Esophagus muscularis mucosa (tissue), 4 donors: ENCODE measurements around the gene LAMA1. TPM values are rescaled to one million over a fixed set of nuclear protein-coding genes. Genes with fewer than 3 reads are reported as not detected.

Source experiments
- DNase-seq: peaks from one replicate; pipeline ENCODE4 v3.0.0-alpha.2; 2017; ENCODE audit errors: extremely low spot score
- H3K27ac ChIP-seq, 4 donors: fragments of 200-600 bp; sonication (generic); replicated peaks in 1 of 4; 1 replicate in 3 of 4; 2 replicates in 1 of 4; pipeline ENCODE4 v1.5.1; 2016 to 2019; ENCODE audit warnings: mild to moderate bottlenecking in 1 of 4
- H3K27me3 ChIP-seq, 4 donors: fragments of 200-600 bp; sonication (generic); one replicate each; pipeline versions ENCODE4 v1.5.1 to v1.6.0; 2016 to 2019
- H3K36me3 ChIP-seq, 4 donors: fragments of 200-600 bp; sonication (generic); one replicate each; pipeline ENCODE4 v1.5.1; 2016 to 2019
- H3K4me1 ChIP-seq, 4 donors: fragments of 200-600 bp; sonication (generic); one replicate each; pipeline ENCODE4 v1.5.1; 2016 to 2019
- H3K4me3 ChIP-seq, 4 donors: fragments of 200-600 bp; sonication (generic); 1 replicate in 2 of 4; 2 replicates in 2 of 4; pipeline ENCODE4 v1.5.1; 2016 to 2019; ENCODE audit warnings: mild to moderate bottlenecking in 4 of 4, moderate library complexity in 1 of 4
- H3K9me3 ChIP-seq, 4 donors: fragments of 200-600 bp; sonication (generic); 1 replicate in 3 of 4; 2 replicates in 1 of 4; pipeline ENCODE4 v1.5.1; 2016 to 2019
- EP300 ChIP-seq: sonication (generic); formaldehyde crosslinking; IDR thresholded peaks from one replicate; pipeline ENCODE4 v1.6.1; 2017; ENCODE audit warnings: antibody characterized with exemption
- POLR2A ChIP-seq: fragments of 450-650 bp; IDR thresholded peaks from one replicate; pipeline ENCODE4 v1.6.1; 2017; ENCODE audit warnings: antibody characterized with exemption, moderate library complexity, mild to moderate bottlenecking, low read depth
- POLR2AphosphoS5 ChIP-seq, 2 donors: sonication (generic); formaldehyde crosslinking; IDR thresholded peaks; one replicate each; pipeline ENCODE4 v1.6.1; 2017; ENCODE audit warnings: antibody characterized with exemption in 2 of 2
- WGBS: methylation state at CpG from one replicate; pipeline ENCODE4 v1.1.5; 2018; 5-methylcytosine and 5-hydroxymethylcytosine counted together
- intact Hi-C: fragments of 100-400 bp; cut with DNase I; formaldehyde crosslinking; loops from one replicate; pipeline ENCODE4 v1.15.1; 2023
- total RNA-seq, 4 donors: library from RNA; depleted of rRNA; stranded (reverse); fragments of >200 nt; gene quantifications; one replicate each; pipeline versions ENCODE4 v1.1.0 to v1.2.1, GENCODE V29; 2016
- TF ChIP-seq, protein P1 (sequence below), 3 experiments: fragments of 200-600 bp in 2 of 3; fragments of 450-650 bp in 1 of 3; sonication (generic) in 2 of 3; IDR thresholded peaks; one replicate each; pipeline ENCODE4 v1.5.1; 2017 to 2019; ENCODE audit warnings: antibody characterized with exemption in 3 of 3, mild to moderate bottlenecking in 2 of 3, moderate library complexity in 1 of 3

LAMA1 gene
- total RNA-seq, 4 donors from 2014 or later = 0.17 to 0.69 (median 0.37) TPM

DNA sequence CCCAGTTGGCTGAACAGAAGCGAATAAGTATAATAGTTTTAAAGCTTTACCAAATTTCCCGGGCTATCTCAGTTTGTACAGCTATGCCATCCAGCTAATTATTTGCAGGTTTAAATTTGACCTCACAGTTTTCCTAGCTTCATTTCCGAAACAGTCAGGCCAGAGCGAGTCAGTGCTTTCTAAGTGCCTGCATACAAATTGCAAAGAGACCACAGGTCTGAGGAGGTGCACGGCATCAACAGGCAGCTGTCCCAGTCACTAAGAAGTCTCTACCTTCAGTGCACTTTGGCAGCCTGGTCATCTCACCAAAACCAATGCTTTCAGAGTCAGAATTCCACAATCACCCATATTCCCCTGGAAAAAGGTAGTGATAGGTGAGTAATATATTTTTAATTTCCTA lies 51.9 kb downstream of the LAMA1 start:
- Histone ChIP-seq H3K9me3 (peaks cover 0 to 4% (median 2%) of the 10 kb centered on the region in 4 donors), H3K36me3 (no peaks in the 10 kb centered on the region), H3K4me3 (no peak overlapping the region), H3K27me3 (peaks cover 0 to 7% (median 0%) of the 10 kb centered on the region in 4 donors), H3K27ac (no peak overlapping the region), H3K4me1 (peaks cover 0 to 20% (median 17%) of the 10 kb centered on the region in 4 donors)
- TF ChIP-seq POLR2A (no peak), POLR2AphosphoS5 (IDR thresholded peaks at IDR 0.05) (no peak), EP300 (no peak)
- TF ChIP-seq, protein P1, sequence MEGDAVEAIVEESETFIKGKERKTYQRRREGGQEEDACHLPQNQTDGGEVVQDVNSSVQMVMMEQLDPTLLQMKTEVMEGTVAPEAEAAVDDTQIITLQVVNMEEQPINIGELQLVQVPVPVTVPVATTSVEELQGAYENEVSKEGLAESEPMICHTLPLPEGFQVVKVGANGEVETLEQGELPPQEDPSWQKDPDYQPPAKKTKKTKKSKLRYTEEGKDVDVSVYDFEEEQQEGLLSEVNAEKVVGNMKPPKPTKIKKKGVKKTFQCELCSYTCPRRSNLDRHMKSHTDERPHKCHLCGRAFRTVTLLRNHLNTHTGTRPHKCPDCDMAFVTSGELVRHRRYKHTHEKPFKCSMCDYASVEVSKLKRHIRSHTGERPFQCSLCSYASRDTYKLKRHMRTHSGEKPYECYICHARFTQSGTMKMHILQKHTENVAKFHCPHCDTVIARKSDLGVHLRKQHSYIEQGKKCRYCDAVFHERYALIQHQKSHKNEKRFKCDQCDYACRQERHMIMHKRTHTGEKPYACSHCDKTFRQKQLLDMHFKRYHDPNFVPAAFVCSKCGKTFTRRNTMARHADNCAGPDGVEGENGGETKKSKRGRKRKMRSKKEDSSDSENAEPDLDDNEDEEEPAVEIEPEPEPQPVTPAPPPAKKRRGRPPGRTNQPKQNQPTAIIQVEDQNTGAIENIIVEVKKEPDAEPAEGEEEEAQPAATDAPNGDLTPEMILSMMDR (IDR thresholded peaks at IDR 0.05) = no peak
- WGBS = 90% methylated on average over 5 of the region's 5 CpGs
- intact Hi-C loops = no loop called here
- peak; percentile 47 for DNase-seq

DNA sequence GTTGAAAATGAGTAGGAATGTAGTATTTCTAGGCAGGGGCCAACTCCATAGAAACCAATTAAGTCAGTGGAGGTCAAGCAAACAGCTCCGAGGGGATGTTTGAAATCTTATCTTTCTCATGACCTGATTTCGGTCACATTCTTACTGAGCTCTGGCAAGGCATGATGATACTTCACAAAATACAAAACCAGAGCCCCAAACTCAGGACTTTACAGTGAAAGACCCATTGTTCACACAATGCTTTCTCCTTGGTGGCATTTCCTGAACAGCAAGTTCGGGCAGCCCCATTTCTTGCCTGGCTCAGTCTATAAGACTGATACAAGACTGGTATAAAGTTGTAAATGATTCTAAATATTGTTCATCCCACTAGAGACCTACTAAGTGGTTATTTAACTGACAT lies 53.3 kb downstream of the LAMA1 start:
- 70% methylated on average over 3 of the region's 3 CpGs for WGBS
- peak; percentile 19 for DNase-seq
- Histone ChIP-seq H3K27me3 (peaks cover 0 to 9% (median 0%) of the 10 kb centered on the region in 4 donors), H3K9me3 (peaks cover 0 to 2% (median under 1%) of the 10 kb centered on the region in 4 donors), H3K36me3 (no peaks in the 10 kb centered on the region), H3K27ac (no peak overlapping the region), H3K4me3 (no peak overlapping the region), H3K4me1 (peaks cover 0 to 20% (median 17%) of the 10 kb centered on the region in 4 donors)
- TF ChIP-seq EP300 = no peak
- TF ChIP-seq POLR2AphosphoS5 (IDR thresholded peaks at IDR 0.05) = no peak
- TF ChIP-seq, protein P1 (IDR thresholded peaks at IDR 0.05) = no peak
- no peak for TF ChIP-seq POLR2A
- intact Hi-C loops = no loop called here

DNA sequence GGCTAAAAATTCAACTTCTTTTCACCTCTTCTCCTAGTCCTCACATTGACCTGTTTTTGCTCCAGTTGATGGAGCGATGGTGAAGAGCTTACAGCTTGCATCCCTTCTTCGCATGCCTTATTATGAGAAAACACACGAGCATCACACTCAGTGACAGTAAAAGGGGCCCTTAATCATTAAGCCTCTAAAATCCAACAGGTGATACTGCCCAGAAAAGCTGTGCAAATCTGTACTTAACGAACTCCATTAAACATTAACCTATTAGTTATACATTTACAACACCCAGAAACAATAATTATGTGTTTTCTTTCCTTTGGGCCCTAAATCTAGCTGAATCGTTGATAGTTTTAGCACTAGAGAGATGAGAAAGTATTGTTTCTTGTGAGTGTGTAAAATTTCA lies 54.8 kb downstream of the LAMA1 start:
- TF ChIP-seq, protein P1 (IDR thresholded peaks at IDR 0.05) = no peak
- no peak for TF ChIP-seq POLR2A
- TF ChIP-seq EP300 = no peak
- no peak for TF ChIP-seq POLR2AphosphoS5 (IDR thresholded peaks at IDR 0.05)
- intact Hi-C loops = no loop called here
- H3K4me1 ChIP-seq = peaks cover 0 to 16% (median 14%) of the 10 kb centered on the region in 4 donors
- H3K27me3 ChIP-seq = peaks cover 0 to 9% (median 0%) of the 10 kb centered on the region in 4 donors
- 94% methylated on average over 5 of the region's 5 CpGs for WGBS
- no peak overlapping the region for H3K27ac ChIP-seq
- no peak for DNase-seq
- no peaks in the 10 kb centered on the region for H3K9me3 ChIP-seq
- H3K36me3 ChIP-seq = no peaks in the 10 kb centered on the region
- H3K4me3 ChIP-seq = no peak overlapping the region

DNA sequence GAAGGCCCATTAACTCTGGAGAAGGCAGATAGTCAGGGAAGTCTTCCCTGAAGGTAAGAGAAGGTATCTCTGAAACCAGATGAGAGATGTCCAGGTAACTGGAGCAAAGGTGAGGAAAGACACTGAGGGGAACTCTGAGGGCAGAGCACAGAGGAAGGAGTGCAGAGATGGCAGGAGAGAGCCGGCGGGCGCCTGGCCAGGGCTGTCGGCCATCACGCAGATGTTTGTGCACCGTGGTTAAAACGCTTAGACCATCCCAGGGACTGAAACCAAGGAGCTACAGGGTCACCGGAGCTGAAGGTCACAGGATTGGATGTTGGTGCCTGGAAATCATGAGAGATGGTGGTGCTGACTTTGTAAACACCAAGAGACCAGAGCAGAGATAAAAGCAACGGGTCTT lies 55.4 kb downstream of the LAMA1 start:
- TF ChIP-seq POLR2A (no peak), POLR2AphosphoS5 (IDR thresholded peaks at IDR 0.05) (no peak), EP300 (no peak)
- TF ChIP-seq, protein P1 (IDR thresholded peaks at IDR 0.05) = no peak
- no peak overlapping the region for H3K4me3 ChIP-seq
- no peaks in the 10 kb centered on the region for H3K36me3 ChIP-seq
- peaks cover 0 to 10% (median 9%) of the 10 kb centered on the region in 4 donors for H3K4me1 ChIP-seq
- intact Hi-C loops = no loop called here
- no peaks in the 10 kb centered on the region for H3K9me3 ChIP-seq
- DNase-seq = peak; percentile 45
- H3K27ac ChIP-seq = no peak overlapping the region
- WGBS = 80% methylated on average over 9 of the region's 9 CpGs
- H3K27me3 ChIP-seq = peaks cover 0 to 9% (median 0%) of the 10 kb centered on the region in 4 donors

DNA sequence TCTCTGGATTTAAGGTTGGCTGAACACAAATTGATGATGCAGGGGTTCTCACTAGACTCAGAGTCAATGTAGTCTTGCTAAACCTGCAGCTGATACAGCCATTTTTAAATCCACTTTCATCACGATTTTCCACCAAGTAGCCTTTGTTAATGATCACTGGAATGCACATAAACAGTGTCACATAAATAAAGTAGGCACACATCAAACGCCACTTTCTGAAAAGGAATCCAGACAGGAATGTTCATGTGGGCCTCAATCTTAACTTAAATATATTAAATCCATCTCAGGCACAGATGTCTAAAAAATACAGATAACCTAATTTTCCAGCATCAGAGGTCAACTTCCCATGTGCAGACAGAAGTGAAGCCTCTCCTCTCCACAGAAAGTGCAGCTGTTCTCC lies 58.3 kb downstream of the LAMA1 start:
- no peak overlapping the region for H3K4me3 ChIP-seq
- no peaks in the 10 kb centered on the region for H3K9me3 ChIP-seq
- no peak overlapping the region for H3K27ac ChIP-seq
- intact Hi-C loops = no loop called here
- 35% methylated on average over 2 of the region's 2 CpGs for whole genome bisulfite sequencing
- H3K36me3 ChIP-seq = no peaks in the 10 kb centered on the region
- peaks cover 0 to 6% (median 0%) of the 10 kb centered on the region in 4 donors for H3K27me3 ChIP-seq
- no peak for TF ChIP-seq POLR2A
- no peaks in the 10 kb centered on the region for H3K4me1 ChIP-seq
- peak; percentile 42 for DNase-seq
